ENCODE measurements around the gene LRRC26. TPM values are rescaled to one million over a fixed set of nuclear protein-coding genes. Genes with fewer than 3 reads are reported as not detected.
A peak's percentile ranks its signal among the peaks of the same experiment; 100 is the strongest.

The LRRC26 gene
- total and polyA plus RNA-seq, 2 of the 13 experiments (the other 11 are each of a cell fraction or from before 2014, with no cell fraction given): not detected

DNA sequence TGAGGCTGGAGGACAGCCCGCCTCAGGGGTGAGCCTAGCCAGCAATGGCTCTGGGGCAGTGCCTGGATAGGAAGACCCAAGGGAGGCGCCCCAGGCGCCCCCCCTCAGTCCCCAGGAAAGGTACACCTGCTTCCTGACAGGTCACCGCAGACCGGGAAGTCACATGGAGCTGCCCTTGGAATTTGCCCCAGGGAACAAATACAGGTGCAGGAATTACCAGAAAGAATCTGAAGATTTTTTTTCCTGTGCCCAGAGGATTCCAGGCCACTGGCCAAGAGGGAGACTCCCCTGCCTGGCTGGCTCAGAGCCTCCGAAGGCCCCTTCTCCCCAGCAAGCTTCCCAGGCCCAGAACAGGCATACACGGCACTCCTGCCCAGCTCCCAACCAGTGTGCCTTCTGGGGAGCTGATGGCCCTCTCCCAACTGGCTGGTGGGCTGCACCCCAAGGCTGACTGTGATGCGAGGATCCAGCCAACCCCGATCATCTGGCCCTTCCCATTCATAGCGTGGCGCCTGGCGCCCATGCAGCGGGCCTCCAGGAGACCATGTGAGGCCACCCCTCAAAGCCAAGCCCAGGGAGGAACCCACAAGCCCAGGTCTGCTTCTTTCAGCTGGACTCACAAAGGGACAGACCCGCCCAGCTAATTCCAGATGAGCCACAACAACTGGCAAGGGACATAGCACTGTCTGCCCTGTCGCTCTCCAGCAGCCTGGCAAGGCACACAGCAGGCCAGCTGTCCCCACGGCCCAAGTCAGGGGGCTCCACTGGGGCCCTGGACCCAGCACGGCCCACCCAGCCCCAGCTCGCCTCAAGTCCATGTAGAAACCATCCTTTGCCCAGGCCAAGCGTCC is 28.4 kb upstream of the LRRC26 start (continued):
- TF ChIP-seq SOX13 (IDR thresholded peaks at IDR 0.05) (no peak), SOX13 (CRISPR knock-in tag; conservative IDR thresholded peaks at IDR 0.05 in 1 of 2, IDR thresholded peaks at IDR 0.05 in 1 of 2) (no peak), NFE2L1 (CRISPR knock-in tag; IDR thresholded peaks at IDR 0.05; ENCODE audit: borderline replicate concordance) (no peak), NR2F6 (IDR thresholded peaks at IDR 0.05) (0 out of 2 replicates have a peak, but pooled peaks have one; percentile 18), NR2F6 (CRISPR knock-in tag; IDR thresholded peaks at IDR 0.05) (peak; percentile 56), HOXD1 (CRISPR knock-in tag; IDR thresholded peaks at IDR 0.05) (no peak), AGO2 (optimal IDR thresholded peaks at IDR 0.05; ENCODE audit: low read depth, low read length) (peak; percentile 80)
- TF ChIP-seq, protein P1, sequence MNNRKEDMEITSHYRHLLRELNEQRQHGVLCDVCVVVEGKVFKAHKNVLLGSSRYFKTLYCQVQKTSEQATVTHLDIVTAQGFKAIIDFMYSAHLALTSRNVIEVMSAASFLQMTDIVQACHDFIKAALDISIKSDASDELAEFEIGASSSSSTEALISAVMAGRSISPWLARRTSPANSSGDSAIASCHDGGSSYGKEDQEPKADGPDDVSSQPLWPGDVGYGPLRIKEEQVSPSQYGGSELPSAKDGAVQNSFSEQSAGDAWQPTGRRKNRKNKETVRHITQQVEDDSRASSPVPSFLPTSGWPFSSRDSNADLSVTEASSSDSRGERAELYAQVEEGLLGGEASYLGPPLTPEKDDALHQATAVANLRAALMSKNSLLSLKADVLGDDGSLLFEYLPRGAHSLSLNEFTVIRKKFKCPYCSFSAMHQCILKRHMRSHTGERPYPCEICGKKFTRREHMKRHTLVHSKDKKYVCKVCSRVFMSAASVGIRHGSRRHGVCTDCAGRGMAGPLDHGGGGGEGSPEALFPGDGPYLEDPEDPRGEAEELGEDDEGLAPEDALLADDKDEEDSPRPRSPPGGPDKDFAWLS (CRISPR knock-in tag; IDR thresholded peaks at IDR 0.05; ENCODE audit: borderline replicate concordance): no peak
- TF ChIP-seq, protein P2, sequence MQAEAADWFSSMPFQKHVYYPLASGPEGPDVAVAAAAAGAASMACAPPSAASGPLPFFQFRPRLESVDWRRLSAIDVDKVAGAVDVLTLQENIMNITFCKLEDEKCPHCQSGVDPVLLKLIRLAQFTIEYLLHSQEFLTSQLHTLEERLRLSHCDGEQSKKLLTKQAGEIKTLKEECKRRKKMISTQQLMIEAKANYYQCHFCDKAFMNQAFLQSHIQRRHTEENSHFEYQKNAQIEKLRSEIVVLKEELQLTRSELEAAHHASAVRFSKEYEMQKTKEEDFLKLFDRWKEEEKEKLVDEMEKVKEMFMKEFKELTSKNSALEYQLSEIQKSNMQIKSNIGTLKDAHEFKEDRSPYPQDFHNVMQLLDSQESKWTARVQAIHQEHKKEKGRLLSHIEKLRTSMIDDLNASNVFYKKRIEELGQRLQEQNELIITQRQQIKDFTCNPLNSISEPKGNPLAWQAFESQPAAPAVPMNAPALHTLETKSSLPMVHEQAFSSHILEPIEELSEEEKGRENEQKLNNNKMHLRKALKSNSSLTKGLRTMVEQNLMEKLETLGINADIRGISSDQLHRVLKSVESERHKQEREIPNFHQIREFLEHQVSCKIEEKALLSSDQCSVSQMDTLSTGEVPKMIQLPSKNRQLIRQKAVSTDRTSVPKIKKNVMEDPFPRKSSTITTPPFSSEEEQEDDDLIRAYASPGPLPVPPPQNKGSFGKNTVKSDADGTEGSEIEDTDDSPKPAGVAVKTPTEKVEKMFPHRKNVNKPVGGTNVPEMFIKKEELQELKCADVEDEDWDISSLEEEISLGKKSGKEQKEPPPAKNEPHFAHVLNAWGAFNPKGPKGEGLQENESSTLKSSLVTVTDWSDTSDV (CRISPR knock-in tag; IDR thresholded peaks at IDR 0.05): no peak
- TF ChIP-seq, protein P3, sequence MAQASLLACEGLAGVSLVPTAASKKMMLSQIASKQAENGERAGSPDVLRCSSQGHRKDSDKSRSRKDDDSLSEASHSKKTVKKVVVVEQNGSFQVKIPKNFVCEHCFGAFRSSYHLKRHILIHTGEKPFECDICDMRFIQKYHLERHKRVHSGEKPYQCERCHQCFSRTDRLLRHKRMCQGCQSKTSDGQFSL (CRISPR knock-in tag; IDR thresholded peaks at IDR 0.05): peak; percentile 71; the same call in 1 of the 2 replicates
- TF ChIP-seq, protein P4, sequence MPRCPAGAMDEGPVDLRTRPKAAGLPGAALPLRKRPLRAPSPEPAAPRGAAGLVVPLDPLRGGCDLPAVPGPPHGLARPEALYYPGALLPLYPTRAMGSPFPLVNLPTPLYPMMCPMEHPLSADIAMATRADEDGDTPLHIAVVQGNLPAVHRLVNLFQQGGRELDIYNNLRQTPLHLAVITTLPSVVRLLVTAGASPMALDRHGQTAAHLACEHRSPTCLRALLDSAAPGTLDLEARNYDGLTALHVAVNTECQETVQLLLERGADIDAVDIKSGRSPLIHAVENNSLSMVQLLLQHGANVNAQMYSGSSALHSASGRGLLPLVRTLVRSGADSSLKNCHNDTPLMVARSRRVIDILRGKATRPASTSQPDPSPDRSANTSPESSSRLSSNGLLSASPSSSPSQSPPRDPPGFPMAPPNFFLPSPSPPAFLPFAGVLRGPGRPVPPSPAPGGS (CRISPR knock-in tag; IDR thresholded peaks at IDR 0.05): no peak
- TF ChIP-seq, protein P5, sequence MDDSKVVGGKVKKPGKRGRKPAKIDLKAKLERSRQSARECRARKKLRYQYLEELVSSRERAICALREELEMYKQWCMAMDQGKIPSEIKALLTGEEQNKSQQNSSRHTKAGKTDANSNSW (CRISPR knock-in tag; IDR thresholded peaks at IDR 0.05; ENCODE audit: borderline replicate concordance): no peak
- TF ChIP-seq, protein P6, sequence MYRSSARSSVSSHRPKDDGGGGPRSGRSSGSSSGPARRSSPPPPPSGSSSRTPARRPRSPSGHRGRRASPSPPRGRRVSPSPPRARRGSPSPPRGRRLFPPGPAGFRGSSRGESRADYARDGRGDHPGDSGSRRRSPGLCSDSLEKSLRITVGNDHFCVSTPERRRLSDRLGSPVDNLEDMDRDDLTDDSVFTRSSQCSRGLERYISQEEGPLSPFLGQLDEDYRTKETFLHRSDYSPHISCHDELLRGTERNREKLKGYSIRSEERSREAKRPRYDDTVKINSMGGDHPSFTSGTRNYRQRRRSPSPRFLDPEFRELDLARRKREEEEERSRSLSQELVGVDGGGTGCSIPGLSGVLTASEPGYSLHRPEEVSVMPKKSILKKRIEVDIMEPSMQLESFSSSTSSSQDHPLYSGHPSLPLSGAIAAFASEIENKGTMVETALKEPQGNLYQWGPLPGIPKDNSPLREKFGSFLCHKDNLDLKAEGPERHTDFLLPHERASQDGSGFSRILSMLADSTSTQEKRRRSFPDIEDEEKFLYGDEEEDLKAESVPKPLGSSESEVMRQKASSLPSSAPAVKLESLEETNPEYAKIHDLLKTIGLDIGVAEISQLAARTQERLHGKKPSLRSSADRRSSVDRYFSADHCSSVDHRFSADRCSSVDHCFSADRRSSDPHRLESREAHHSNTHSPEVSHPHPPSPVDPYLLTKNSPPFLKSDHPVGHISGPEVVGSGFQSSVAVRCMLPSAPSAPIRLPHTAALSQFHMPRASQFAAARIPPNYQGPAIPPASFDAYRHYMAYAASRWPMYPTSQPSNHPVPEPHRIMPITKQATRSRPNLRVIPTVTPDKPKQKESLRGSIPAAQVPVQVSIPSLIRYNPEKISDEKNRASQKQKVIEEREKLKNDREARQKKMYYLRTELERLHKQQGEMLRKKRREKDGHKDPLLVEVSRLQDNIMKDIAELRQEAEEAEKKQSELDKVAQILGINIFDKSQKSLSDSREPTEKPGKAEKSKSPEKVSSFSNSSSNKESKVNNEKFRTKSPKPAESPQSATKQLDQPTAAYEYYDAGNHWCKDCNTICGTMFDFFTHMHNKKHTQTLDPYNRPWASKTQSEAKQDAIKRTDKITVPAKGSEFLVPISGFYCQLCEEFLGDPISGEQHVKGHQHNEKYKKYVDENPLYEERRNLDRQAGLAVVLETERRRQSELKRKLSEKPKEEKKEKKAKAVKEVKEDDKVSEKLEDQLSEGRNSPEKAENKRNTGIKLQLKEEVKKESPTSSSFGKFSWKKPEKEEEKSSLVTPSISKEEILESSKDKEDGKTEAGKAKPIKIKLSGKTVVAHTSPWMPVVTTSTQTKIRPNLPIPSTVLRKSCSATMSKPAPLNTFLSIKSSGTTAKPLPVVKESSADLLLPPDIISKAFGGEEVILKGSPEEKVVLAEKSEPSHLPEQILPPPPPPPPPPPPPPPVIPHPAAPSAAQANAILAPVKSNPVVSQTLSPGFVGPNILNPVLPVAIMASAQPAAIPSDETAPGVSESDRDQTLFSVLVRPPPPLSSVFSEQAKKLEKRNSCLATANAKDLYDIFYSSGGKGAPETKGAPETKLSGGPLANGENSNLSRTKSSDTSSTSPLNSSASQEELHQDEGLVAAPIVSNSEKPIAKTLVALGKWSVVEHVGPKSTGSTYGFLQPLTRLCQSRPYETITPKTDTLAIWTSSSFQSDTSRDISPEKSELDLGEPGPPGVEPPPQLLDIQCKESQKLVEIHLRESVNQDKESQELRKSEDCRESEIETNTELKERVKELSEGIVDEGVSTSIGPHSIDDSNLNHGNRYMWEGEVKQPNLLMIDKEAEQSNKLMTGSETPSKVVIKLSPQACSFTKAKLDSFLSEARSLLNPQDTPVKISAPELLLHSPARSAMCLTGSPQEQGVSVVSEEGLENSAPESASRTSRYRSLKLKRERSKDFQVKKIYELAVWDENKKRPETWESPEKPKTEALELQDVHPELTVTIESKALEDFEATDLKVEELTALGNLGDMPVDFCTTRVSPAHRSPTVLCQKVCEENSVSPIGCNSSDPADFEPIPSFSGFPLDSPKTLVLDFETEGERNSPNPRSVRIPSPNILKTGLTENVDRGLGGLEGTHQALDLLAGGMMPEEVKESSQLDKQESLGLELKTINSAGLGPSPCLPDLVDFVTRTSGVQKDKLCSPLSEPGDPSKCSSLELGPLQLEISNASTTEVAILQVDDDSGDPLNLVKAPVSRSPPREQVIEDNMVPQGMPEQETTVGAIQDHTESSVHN (CRISPR knock-in tag; IDR thresholded peaks at IDR 0.05): no peak

Measured in HepG2 (cell line).